ENCODE measurements around the gene BRK1.
"Not testable (repeated sequence)": the region's sequence is repeated elsewhere in the genome, so short reads cannot be mapped to it uniquely, and the experiment has no call there.

The BRK1 gene

GRCh38 chr3:10145685-10146084 lies 30.2 kb downstream of the BRK1 start:
- no peak for DNase-seq (ENCODE audit: low spot score)

- no peak for DNase-seq (ENCODE audit: low spot score)
Observed at GRCh38 chr3:10149226-10149625, 33.8 kb downstream of the BRK1 start.

- DNase-seq (ENCODE audit: low spot score) = no peak
Observed at GRCh38 chr3:10150987-10151386, 35.5 kb downstream of the BRK1 start.

GRCh38 chr3:10154335-10155122 lies 39.1 kb downstream of the BRK1 start:
- no peak for DNase-seq (ENCODE audit: low spot score)

- no peak for DNase-seq (ENCODE audit: low spot score)
Observed at GRCh38 chr3:10155123-10155472, 39.6 kb downstream of the BRK1 start.

GRCh38 chr3:10155658-10156057 lies 40.2 kb downstream of the BRK1 start:
- DNase-seq (ENCODE audit: low spot score) = no peak

GRCh38 chr3:10157031-10157430 lies 41.6 kb downstream of the BRK1 start:
- no peak for DNase-seq (ENCODE audit: low spot score)

GRCh38 chr3:10158555-10158954 lies 43.1 kb downstream of the BRK1 start:
- DNase-seq (ENCODE audit: low spot score) = not testable (repeated sequence)

- no peak for DNase-seq (ENCODE audit: low spot score)
Observed at GRCh38 chr3:10160346-10160745, 44.9 kb downstream of the BRK1 start.

GRCh38 chr3:10160925-10161324 lies 45.5 kb downstream of the BRK1 start:
- DNase-seq (ENCODE audit: low spot score) = no peak

- no peak for DNase-seq (ENCODE audit: low spot score)
Observed at GRCh38 chr3:10162185-10162584, 46.7 kb downstream of the BRK1 start.

GRCh38 chr3:10164201-10164545 lies 48.7 kb downstream of the BRK1 start:
- not testable (repeated sequence) for DNase-seq (ENCODE audit: low spot score)

- DNase-seq (ENCODE audit: low spot score) = peak; percentile 89
Observed at GRCh38 chr3:10164546-10165393, 49.3 kb downstream of the BRK1 start, which contains the start of gene IRAK2. Gene IRAK2, plus strand, starts transcription at chr3:10164919. Its CDS starts 36 bp downstream, at chr3:10164955.

GRCh38 chr3:10166213-10166604 lies 50.7 kb downstream of the BRK1 start:
- no peak for DNase-seq (ENCODE audit: low spot score)

GRCh38 chr3:10169000-10169496 lies 53.6 kb downstream of the BRK1 start:
- DNase-seq (ENCODE audit: low spot score) = no peak

- DNase-seq (ENCODE audit: low spot score) = no peak
Observed at GRCh38 chr3:10170915-10171478, 55.5 kb downstream of the BRK1 start.

GRCh38 chr3:10173095-10173925 lies 57.8 kb downstream of the BRK1 start:
- DNase-seq (ENCODE audit: low spot score) = no peak

- peak; percentile 71 for DNase-seq (ENCODE audit: low spot score)
Observed at GRCh38 chr3:10173926-10174435, 58.5 kb downstream of the BRK1 start.

GRCh38 chr3:10175334-10175733 lies 59.9 kb downstream of the BRK1 start:
- not testable (repeated sequence) for DNase-seq (ENCODE audit: low spot score)

GRCh38 chr3:10176150-10176549 lies 60.7 kb downstream of the BRK1 start:
- DNase-seq (ENCODE audit: low spot score) = not testable (repeated sequence)
